GM12878 (cell line): Measurements from ENCODE around the gene SUSD6. TPM values are rescaled to one million over a fixed set of nuclear protein-coding genes. Genes with fewer than 3 reads are reported as not detected.

Experiments used
- ATAC-seq: fragments of 200-7000 bp; cut with Tn5 transposase; 3 replicates; pipeline ENCODE4 v1.9.1; 2020; ENCODE audit warnings: mild to moderate bottlenecking, moderate library complexity
- BruUV-seq: library from RNA; stranded (reverse); fragments of 400-500 nt; replicated peaks from 2 replicates; lab custom pipeline; 2021; lab: Mats Ljungman, UMichigan
- CTCF ChIA-PET: fragments of 300-600 bp; sonication (Branson Sonifier 250); formaldehyde crosslinking; extraction: SDS; loops from one replicate; lab custom pipeline; 2021; ENCODE audit warnings: inconsistent platforms; lab: Yijun Ruan, JAX
- POLR2A ChIA-PET: fragments of 350-600 bp; formaldehyde crosslinking; extraction: SDS; loops from one replicate; lab custom pipeline; 2021; ENCODE audit warnings: inconsistent platforms; lab: Charles Lee
- RAD21 ChIA-PET: fragments of 300-600 bp; sonication (Branson Sonifier 250); formaldehyde crosslinking; loops from one replicate; lab custom pipeline; 2023; ENCODE audit warnings: antibody characterized with exemption; ENCODE audit not compliant: unreplicated experiment; lab: Charles Lee
- SMC1A ChIA-PET: fragments of 300-600 bp; sonication (Branson Sonifier 250); formaldehyde crosslinking; loops from one replicate; lab custom pipeline; 2023; ENCODE audit not compliant: unreplicated experiment, uncharacterized antibody; lab: Charles Lee
- DNase-seq: peaks from one replicate; pipeline ENCODE4 v3.0.0-alpha.2; 2011; ENCODE audit warnings: low read depth, low spot score
- FAIRE-seq: peaks from 3 replicates; lab custom pipeline; 2011; peaks lifted over from hg19 to GRCh38; lab: Jason Lieb, UNC
- H2AFZ ChIP-seq: 2 replicates; pipeline ENCODE4 v1.6.0; 2011; ENCODE audit warnings: low read depth, low read length, control low read depth; ENCODE audit not compliant: control insufficient read depth
- H3K27ac ChIP-seq: 2 replicates; pipeline ENCODE4 v1.5.1; 2011; ENCODE audit warnings: control low read depth; ENCODE audit not compliant: control insufficient read depth, insufficient read depth
- H3K27me3 ChIP-seq, 2 experiments: replicated peaks in 1 of 2; 2 replicates each; pipeline versions ENCODE4 v1.6.0 to v1.6.1; 2011; ENCODE audit warnings: low read length in 1 of 2; ENCODE audit not compliant: control insufficient read depth in 2 of 2, insufficient read depth in 2 of 2
- H3K36me3 ChIP-seq, 2 experiments: 2 replicates each; pipeline ENCODE4 v1.5.1; 2011; ENCODE audit warnings: low read length in 1 of 2; ENCODE audit not compliant: control insufficient read depth in 2 of 2, insufficient read depth in 2 of 2
- H3K4me1 ChIP-seq: 2 replicates; pipeline ENCODE4 v1.6.1; 2011; ENCODE audit warnings: mild to moderate bottlenecking, low read length, moderate library complexity, mixed read lengths; ENCODE audit not compliant: control insufficient read depth, insufficient read depth
- H3K4me2 ChIP-seq: 2 replicates; pipeline ENCODE4 v1.6.0; 2011; ENCODE audit warnings: control low read depth; ENCODE audit not compliant: control insufficient read depth, insufficient read depth
- H3K4me3 ChIP-seq: fragments of 200-600 bp; sonication (generic); 2 replicates; pipeline ENCODE4 v1.5.1; 2016
- H3K79me2 ChIP-seq: 2 replicates; pipeline ENCODE4 v1.6.0; 2011; ENCODE audit warnings: low read length; ENCODE audit not compliant: control insufficient read depth, insufficient read depth
- H3K9ac ChIP-seq: 2 replicates; pipeline ENCODE4 v1.8.0; 2011; ENCODE audit warnings: low read length, control low read depth, mixed read lengths; ENCODE audit not compliant: control insufficient read depth, insufficient read depth
- H3K9me3 ChIP-seq: replicated peaks from 3 replicates; pipeline ENCODE4 v1.5.1; 2011; ENCODE audit warnings: mild to moderate bottlenecking, low read length; ENCODE audit not compliant: control insufficient read depth, insufficient read depth
- H4K20me1 ChIP-seq: 2 replicates; pipeline ENCODE4 v1.6.0; 2011; ENCODE audit not compliant: control insufficient read depth, insufficient read depth
- ASH2L ChIP-seq: fragments of 300-600, 200-600 bp; sonication (generic); IDR thresholded peaks from 2 replicates; pipeline ENCODE4 v1.6.1; 2017; ENCODE audit warnings: low read depth, mild to moderate bottlenecking, borderline replicate concordance
- CBX3 ChIP-seq: fragments of 200-600 bp; sonication (generic); IDR thresholded peaks from 2 replicates; pipeline ENCODE4 v1.6.1; 2016; ENCODE audit warnings: low read depth, borderline replicate concordance
- DPF2 ChIP-seq: fragments of 450-650 bp; IDR thresholded peaks from 2 replicates; pipeline ENCODE4 v1.6.1; 2017; ENCODE audit warnings: mild to moderate bottlenecking
- IKZF2 ChIP-seq, 2 experiments: fragments of 450-650 bp; IDR thresholded peaks; 2 replicates each; pipeline ENCODE4 v1.6.1; 2017; ENCODE audit warnings: mild to moderate bottlenecking in 2 of 2, moderate library complexity in 2 of 2
- IRF4 ChIP-seq: IDR thresholded peaks from 2 replicates; pipeline ENCODE4 v1.6.1; 2011; ENCODE audit warnings: low read depth, low read length
- RAD51 ChIP-seq: fragments of 450-650 bp; IDR thresholded peaks from 2 replicates; pipeline ENCODE4 v1.6.1; 2016; ENCODE audit warnings: moderate library complexity, mild to moderate bottlenecking, inconsistent platforms
- RELA ChIP-seq: fragments of 450-650 bp; IDR thresholded peaks from 2 replicates; pipeline ENCODE4 v1.8.0; 2014; ENCODE audit warnings: borderline replicate concordance; ENCODE audit not compliant: partially characterized antibody
- WGBS: methylation state at CpG from one replicate; pipeline ENCODE4 v1.1.6; 2016; ENCODE audit warnings: low lambda C conversion rate; ENCODE audit not compliant: insufficient replicate concordance, insufficient coverage; ENCODE audit errors: missing lambda C conversion rate; 5-methylcytosine and 5-hydroxymethylcytosine counted together
- in situ Hi-C: fragments of 300-500 bp; cut with MboI; formaldehyde crosslinking; loops from 9 replicates; pipeline ENCODE4 v1.14.3; 2018; ENCODE audit warnings: mixed read lengths
- intact Hi-C: fragments of 100-400 bp; cut with micrococcal nuclease; formaldehyde crosslinking; loops from one replicate; pipeline ENCODE4 v1.14.2; 2022; ENCODE audit not compliant: unreplicated experiment
- polyA plus RNA-seq, 11 experiments: library from polyadenylated mRNA; depleted of rRNA in 4 of 11; unstranded in 6 of 11; stranded (reverse) in 5 of 11; fragments of >200 nt; fragmentation: Nextera tagmentation in 4 of 11; fragmentation: Illumina TruSeq in 1 of 11; extraction: Ambion mirVana in 4 of 11; extraction: Trizol in 1 of 11; gene quantifications; 1 replicate in 1 of 11; 2 replicates in 10 of 11; pipeline versions ENCODE4 v1.2.1 to v1.2.3, GENCODE V29; 2011 to 2016; ENCODE audit warnings: inconsistent platforms in 2 of 11, missing spikeins in 2 of 11, low read depth in 1 of 11
- total RNA-seq, 4 experiments: library from RNA; depleted of rRNA in 3 of 4; stranded (reverse); fragments of >200 nt in 3 of 4; fragmentation: Illumina TruSeq in 1 of 4; extraction: Trizol in 1 of 4; gene quantifications; 2 replicates each; pipeline versions ENCODE4 v1.2.1 to v1.2.3, GENCODE V29; 2013 to 2021
- TF ChIP-seq, protein P1 (sequence below): IDR thresholded peaks from 2 replicates; pipeline ENCODE4 v1.6.1; 2011; ENCODE audit warnings: low read depth, mild to moderate bottlenecking, low read length, moderate library complexity, borderline replicate concordance; ENCODE audit errors: extremely low read depth
- TF ChIP-seq, protein P2 (sequence below): fragments of 450-650 bp; IDR thresholded peaks from 2 replicates; pipeline ENCODE4 v1.6.1; 2017; ENCODE audit warnings: mild to moderate bottlenecking, low read depth, inconsistent platforms; ENCODE audit not compliant: poor library complexity, severe bottlenecking

SUSD6 gene
- total and polyA plus RNA-seq, 10 of the 15 experiments (the other 5 are each of a cell fraction or from before 2014, with no cell fraction given) = 6.6 to 39.8 (median 20.2) TPM

DNA sequence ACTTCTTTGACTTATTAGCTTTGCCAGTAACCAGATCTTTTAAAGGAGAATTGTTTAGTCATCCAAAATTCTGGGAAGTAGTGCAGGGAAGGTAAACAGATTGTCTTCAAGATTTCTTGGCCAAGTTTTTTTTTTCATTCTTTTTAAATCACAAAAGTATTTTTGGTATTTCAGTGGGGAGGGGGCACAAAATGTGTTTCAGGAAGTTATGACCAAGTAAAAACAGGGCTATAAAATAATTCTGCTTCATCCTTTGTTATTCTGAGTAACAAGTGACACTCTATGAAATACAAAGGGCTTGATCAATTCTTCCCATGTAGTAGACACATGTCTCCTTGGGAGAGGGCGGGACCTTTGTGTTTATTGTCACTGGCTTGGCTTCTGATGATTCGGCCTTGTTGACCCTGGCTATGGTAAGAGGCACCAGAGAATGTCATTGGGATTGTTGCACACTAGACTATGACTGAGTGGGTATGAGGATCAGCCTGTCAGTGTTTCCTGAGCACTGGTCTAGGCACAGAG lies 55.4 kb downstream of the SUSD6 start:
- Histone ChIP-seq H3K4me2 (peak overlapping the region; percentile 97), H3K36me3 (peaks cover 4 to 23% of the 10 kb centered on the region in 2 experiments; a peak in 3 of 4 replicates), H3K27me3 (no peaks in the 10 kb centered on the region), H3K9me3 (no peaks in the 10 kb centered on the region; the same call in 2 of the 3 replicates), H3K79me2 (peaks cover 85% of the 10 kb centered on the region), H3K27ac (peak overlapping the region; percentile 88), H4K20me1 (no peaks in the 10 kb centered on the region), H3K9ac (peak overlapping the region; percentile 61), H3K4me1 (peaks cover 63% of the 10 kb centered on the region), H2AFZ (no peak overlapping the region), H3K4me3 (peak overlapping the region; percentile 67)
- in situ Hi-C loops (loop anchor here (10.0 kb wide), 1 partner anchor 52 kb away; the partner anchor contains the start of gene SUSD6), intact Hi-C loops (loop anchor here (2.0 kb wide), 1 partner anchor 16 kb away; no protein-coding TSS in a partner anchor)
- TF ChIP-seq ASH2L = no peak
- no peak for TF ChIP-seq CBX3
- no peak for TF ChIP-seq IKZF2 (IDR thresholded peaks at IDR 0.05)
- TF ChIP-seq, protein P1, sequence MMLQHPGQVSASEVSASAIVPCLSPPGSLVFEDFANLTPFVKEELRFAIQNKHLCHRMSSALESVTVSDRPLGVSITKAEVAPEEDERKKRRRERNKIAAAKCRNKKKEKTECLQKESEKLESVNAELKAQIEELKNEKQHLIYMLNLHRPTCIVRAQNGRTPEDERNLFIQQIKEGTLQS = no peak
- no peak for TF ChIP-seq RAD51
- TF ChIP-seq, protein P2, sequence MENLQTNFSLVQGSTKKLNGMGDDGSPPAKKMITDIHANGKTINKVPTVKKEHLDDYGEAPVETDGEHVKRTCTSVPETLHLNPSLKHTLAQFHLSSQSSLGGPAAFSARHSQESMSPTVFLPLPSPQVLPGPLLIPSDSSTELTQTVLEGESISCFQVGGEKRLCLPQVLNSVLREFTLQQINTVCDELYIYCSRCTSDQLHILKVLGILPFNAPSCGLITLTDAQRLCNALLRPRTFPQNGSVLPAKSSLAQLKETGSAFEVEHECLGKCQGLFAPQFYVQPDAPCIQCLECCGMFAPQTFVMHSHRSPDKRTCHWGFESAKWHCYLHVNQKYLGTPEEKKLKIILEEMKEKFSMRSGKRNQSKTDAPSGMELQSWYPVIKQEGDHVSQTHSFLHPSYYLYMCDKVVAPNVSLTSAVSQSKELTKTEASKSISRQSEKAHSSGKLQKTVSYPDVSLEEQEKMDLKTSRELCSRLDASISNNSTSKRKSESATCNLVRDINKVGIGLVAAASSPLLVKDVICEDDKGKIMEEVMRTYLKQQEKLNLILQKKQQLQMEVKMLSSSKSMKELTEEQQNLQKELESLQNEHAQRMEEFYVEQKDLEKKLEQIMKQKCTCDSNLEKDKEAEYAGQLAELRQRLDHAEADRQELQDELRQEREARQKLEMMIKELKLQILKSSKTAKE = no peak
- no peak for TF ChIP-seq IRF4
- TF ChIP-seq RELA = no peak
- no peak for TF ChIP-seq DPF2
- DNase-seq = no peak
- peak; percentile 36 for ATAC-seq
- CTCF ChIA-PET = interaction anchor here (0.9 to 1.5 kb wide), 5 partner anchors 14 to 81 kb away, joined by 3 to 6 read pairs (median 3); no protein-coding TSS in a partner anchor
- RAD21 ChIA-PET = interaction anchor here (0.9 to 2.1 kb wide), 12 partner anchors 14 to 62 kb away, joined by 3 to 12 read pairs (median 5); partner anchors contain the start of gene SUSD6
- SMC1A ChIA-PET = interaction anchor here (1.2 to 5.0 kb wide), 5 partner anchors 16 to 52 kb away, joined by 4 to 57 read pairs (median 4); no protein-coding TSS in a partner anchor
- POLR2A ChIA-PET = interaction anchor here (0.6 to 1.4 kb wide), 3 partner anchors 32 to 55 kb away, joined by 3 to 5 read pairs (median 3); partner anchors contain the start of gene SUSD6
- WGBS = 10% methylated on average over 2 of the region's 2 CpGs
- FAIRE-seq = no peak
- BruUV-seq = no TSS peak
